Spleen (tissue), 11 donors: ENCODE results near the gene NFATC1. TPM values are rescaled to one million over a fixed set of nuclear protein-coding genes. Genes with fewer than 3 reads are reported as not detected.
A peak's percentile ranks its signal among the peaks of the same experiment; 100 is the strongest.

ENCODE experiments used
- DNase-seq: peaks from one replicate; pipeline ENCODE4 v3.0.0-alpha.2; 2020
- H3K27ac ChIP-seq, 8 donors: fragments of 200-600 bp; sonication (generic) in 7 of 8; 1 replicate in 4 of 8; 2 replicates in 4 of 8; pipeline versions ENCODE4 v1.5.0 to v1.8.0; 2016 to 2021; ENCODE audit warnings: inconsistent platforms in 4 of 8, mild to moderate bottlenecking in 4 of 8, moderate library complexity in 1 of 8
- H3K27me3 ChIP-seq, 7 donors: fragments of 200-600 bp; sonication (generic) in 6 of 7; replicated peaks in 1 of 7; 1 replicate in 4 of 7; 2 replicates in 3 of 7; pipeline versions ENCODE4 v1.5.0 to v1.8.0; 2016 to 2021; ENCODE audit warnings: inconsistent platforms in 3 of 7, mild to moderate bottlenecking in 1 of 7
- H3K36me3 ChIP-seq, 6 donors: fragments of 200-600 bp; sonication (generic) in 5 of 6; 1 replicate in 4 of 6; 2 replicates in 2 of 6; pipeline versions ENCODE4 v1.5.0 to v1.8.0; 2016 to 2021; ENCODE audit warnings: inconsistent platforms in 2 of 6
- H3K4me1 ChIP-seq, 6 donors: fragments of 200-600 bp; sonication (generic) in 5 of 6; 1 replicate in 3 of 6; 2 replicates in 3 of 6; pipeline versions ENCODE4 v1.5.0 to v1.8.0; 2016 to 2021; ENCODE audit warnings: inconsistent platforms in 3 of 6
- H3K4me3 ChIP-seq, 8 donors: fragments of 200-600 bp; sonication (generic) in 7 of 8; 1 replicate in 4 of 8; 2 replicates in 4 of 8; pipeline versions ENCODE4 v1.5.0 to v1.8.0; 2016 to 2021; ENCODE audit warnings: inconsistent platforms in 4 of 8, mild to moderate bottlenecking in 4 of 8, moderate library complexity in 2 of 8
- H3K9me3 ChIP-seq, 8 donors: fragments of 200-600 bp; sonication (generic) in 7 of 8; 1 replicate in 4 of 8; 2 replicates in 4 of 8; pipeline versions ENCODE4 v1.5.0 to v1.8.0; 2016 to 2021; ENCODE audit warnings: inconsistent platforms in 4 of 8
- CTCF ChIP-seq, 11 experiments: fragments of 200-600 bp in 7 of 11; fragments of 450-650 bp in 4 of 11; sonication (generic) in 4 of 11; IDR thresholded peaks in 8 of 11; conservative IDR thresholded peaks in 3 of 11; 1 replicate in 7 of 11; 2 replicates in 4 of 11; pipeline versions ENCODE4 v1.4.0 to v1.8.0; 2016 to 2021; ENCODE audit warnings: antibody characterized with exemption in 11 of 11, inconsistent platforms in 4 of 11, mild to moderate bottlenecking in 1 of 11
- POLR2A ChIP-seq, 3 donors: fragments of 450-650 bp; IDR thresholded peaks; one replicate each; pipeline ENCODE4 v1.5.1; 2017; ENCODE audit warnings: antibody characterized with exemption in 3 of 3, mild to moderate bottlenecking in 1 of 3
- POLR2AphosphoS5 ChIP-seq, 3 donors: sonication (generic); formaldehyde crosslinking; IDR thresholded peaks; one replicate each; pipeline ENCODE4 v1.5.1; 2017; ENCODE audit warnings: antibody characterized with exemption in 3 of 3
- WGBS, 5 donors: extraction: QIAGEN DNeasy Blood & Tissue Kit in 3 of 5; methylation state at CpG; one replicate each; pipeline versions ENCODE4 v1.1.5 to v1.1.7; 2013 to 2018; 5-methylcytosine and 5-hydroxymethylcytosine counted together
- intact Hi-C: fragments of 100-400 bp; cut with DNase I; formaldehyde crosslinking; loops from one replicate; pipeline ENCODE4 v1.15.0; 2023; ENCODE audit warnings: low total_unique reads
- polyA plus RNA-seq, 3 donors: library from polyadenylated mRNA; stranded (reverse); fragments of 200-250 nt; gene quantifications; one replicate each; pipeline ENCODE4 v1.2.1, GENCODE V29; 2013
- total RNA-seq, 7 donors: library from RNA; depleted of rRNA in 3 of 7; stranded (reverse); fragments of >200 nt in 3 of 7; fragmentation: NEBNext Ultra II Directional in 4 of 7; extraction: Animal tissue kit (Norgen Biotek cat#: 25700) in 4 of 7; gene quantifications; one replicate each; pipeline versions ENCODE4 v1.1.0 to v1.2.1, GENCODE V29; 2016 to 2021
- donor health status: healthy with polysubstance abuse.
- donor health status: DM: no; HTN: no; CAD: no; lungs with moderate emphysema.
- donor health status: DM: no; HTN: no; CAD: no.
- donor health status: Bipolar disorder and iron deficiency.
- donor health status: healthy.
- donor health status: DM: no; HTN: no; CAD: no.
- donor health status: DM: yes; HTN: yes; CAD: no.

Gene NFATC1
- total and polyA plus RNA-seq, 10 donors = 20.7 to 64.9 (median 47.4) TPM

GRCh38 chr18:79440316-79441110, 44.8 kb downstream of the NFATC1 start:
- whole genome bisulfite sequencing, 5 donors = 80 to 96% (median 91%) methylated on average over 17 to 31 of the region's 31 CpGs
- no peak for DNase-seq
- H3K36me3 ChIP-seq = peaks cover 0 to 94% (median 9%) of the 10 kb centered on the region in 6 donors
- intact Hi-C loops = no loop called here
- H3K4me1 ChIP-seq = peaks cover 0 to 94% (median 52%) of the 10 kb centered on the region in 6 donors
- H3K27ac ChIP-seq = no peak overlapping the region
- peak in 1 of 3 donors; percentile 37 for TF ChIP-seq POLR2AphosphoS5 (IDR thresholded peaks at IDR 0.05)
- no peak for TF ChIP-seq POLR2A (IDR thresholded peaks at IDR 0.05)
- TF ChIP-seq CTCF (IDR thresholded peaks at IDR 0.05 in 8 of 11, conservative IDR thresholded peaks at IDR 0.05 in 3 of 11) = no peak
- H3K4me3 ChIP-seq = no peak overlapping the region
- H3K27me3 ChIP-seq = no peaks in the 10 kb centered on the region
- no peaks in the 10 kb centered on the region for H3K9me3 ChIP-seq

- Histone ChIP-seq H3K9me3 (no peaks in the 10 kb centered on the region), H3K36me3 (peaks cover 0 to 94% (median 9%) of the 10 kb centered on the region in 6 donors), H3K27me3 (no peaks in the 10 kb centered on the region), H3K4me3 (no peak overlapping the region), H3K4me1 (peaks cover 0 to 93% (median 44%) of the 10 kb centered on the region in 6 donors), H3K27ac (no peak overlapping the region)
- TF ChIP-seq POLR2AphosphoS5 (IDR thresholded peaks at IDR 0.05) = no peak
- TF ChIP-seq CTCF (IDR thresholded peaks at IDR 0.05 in 8 of 11, conservative IDR thresholded peaks at IDR 0.05 in 3 of 11) = no peak
- no peak for TF ChIP-seq POLR2A (IDR thresholded peaks at IDR 0.05)
- DNase-seq = no peak
- intact Hi-C loops = no loop called here
- whole genome bisulfite sequencing, 5 donors = 94 to 99% (median 96%) methylated on average over 14 to 16 of the region's 16 CpGs
Measured at GRCh38 chr18:79441420-79441819, 45.7 kb downstream of the NFATC1 start.

- Histone ChIP-seq H3K9me3 (no peaks in the 10 kb centered on the region), H3K4me3 (peak overlapping the region in 1 of 8 donors; percentile 34), H3K27ac (peak overlapping the region in 1 of 8 donors; percentile 11), H3K36me3 (peaks cover 0 to 94% (median 12%) of the 10 kb centered on the region in 6 donors), H3K4me1 (peaks cover 0 to 80% (median 39%) of the 10 kb centered on the region in 6 donors), H3K27me3 (no peaks in the 10 kb centered on the region)
- intact Hi-C loops = no loop called here
- 56 to 83% (median 76%) methylated on average over 11 to 29 of the region's 29 CpGs for WGBS, 5 donors
- DNase-seq = no peak
- no peak for TF ChIP-seq CTCF (IDR thresholded peaks at IDR 0.05 in 8 of 11, conservative IDR thresholded peaks at IDR 0.05 in 3 of 11)
- TF ChIP-seq POLR2A (IDR thresholded peaks at IDR 0.05) = no peak
- no peak for TF ChIP-seq POLR2AphosphoS5 (IDR thresholded peaks at IDR 0.05)
Measured at GRCh38 chr18:79442508-79443221, 46.9 kb downstream of the NFATC1 start.

GRCh38 chr18:79445221-79445620, 49.5 kb downstream of the NFATC1 start:
- H3K27ac ChIP-seq = no peak overlapping the region
- intact Hi-C loops = no loop called here
- DNase-seq = no peak
- 69 to 92% (median 89%) methylated on average over 13 to 15 of the region's 15 CpGs for WGBS, 5 donors
- H3K36me3 ChIP-seq = peaks cover 0 to 94% (median 30%) of the 10 kb centered on the region in 6 donors
- peaks cover 0 to 66% (median 21%) of the 10 kb centered on the region in 6 donors for H3K4me1 ChIP-seq
- H3K9me3 ChIP-seq = no peaks in the 10 kb centered on the region
- TF ChIP-seq POLR2A (IDR thresholded peaks at IDR 0.05) = no peak
- TF ChIP-seq POLR2AphosphoS5 (IDR thresholded peaks at IDR 0.05) = no peak
- TF ChIP-seq CTCF (IDR thresholded peaks at IDR 0.05 in 8 of 11, conservative IDR thresholded peaks at IDR 0.05 in 3 of 11) = no peak
- H3K4me3 ChIP-seq = no peak overlapping the region
- no peaks in the 10 kb centered on the region for H3K27me3 ChIP-seq
